H1 (cell line): ENCODE data around the gene PRR27. TPM values are rescaled to one million over a fixed set of nuclear protein-coding genes. Genes with fewer than 3 reads are reported as not detected.

Source experiments
- EZH2 ChIP-seq: fragments of 200-600 bp; sonication (generic); IDR thresholded peaks from 2 replicates; pipeline ENCODE4 v1.7.1; 2012; ENCODE audit warnings: low read depth, mild to moderate bottlenecking, moderate library complexity, low read length, inconsistent platforms; ENCODE audit not compliant: severe bottlenecking
- HDAC6 ChIP-seq: IDR thresholded peaks from one replicate; pipeline ENCODE4 v1.7.1; 2012; ENCODE audit warnings: low read depth, mild to moderate bottlenecking, inconsistent platforms, low read length, moderate library complexity
- RAD21 ChIP-seq, 2 experiments: IDR thresholded peaks in 1 of 2; conservative IDR thresholded peaks in 1 of 2; 2 replicates each; pipeline ENCODE4 v1.6.1; 2011; ENCODE audit warnings: low read depth in 2 of 2, low read length in 2 of 2, improper control_type of control experiment in 1 of 2, inconsistent platforms in 1 of 2, mild to moderate bottlenecking in 1 of 2, moderate library complexity in 1 of 2
- SIRT6 ChIP-seq: IDR thresholded peaks from one replicate; pipeline ENCODE4 v1.7.1; 2012; ENCODE audit warnings: low read length, inconsistent platforms
- polyA plus RNA-seq, 7 experiments: library from polyadenylated mRNA; depleted of rRNA in 3 of 7; stranded (reverse) in 5 of 7; unstranded in 2 of 7; fragments of >200 nt in 5 of 7; fragments of 200-250 nt in 2 of 7; gene quantifications; 1 replicate in 5 of 7; 2 replicates in 1 of 7; 4 replicates in 1 of 7; pipeline versions ENCODE4 v1.2.1 to v1.2.3, GENCODE V29; 2011 to 2013; ENCODE audit warnings: missing spikeins in 2 of 7, mixed read lengths in 2 of 7
- total RNA-seq: library from RNA; stranded (reverse); fragmentation: NEBNext Ultra II Directional; extraction: Animal tissue kit (Norgen Biotek cat#: 25700); gene quantifications from 2 replicates; pipeline ENCODE4 v1.2.1, GENCODE V29; 2021

The PRR27 gene
- total and polyA plus RNA-seq, 2 of the 8 experiments (the other 6 are each of a cell fraction or from before 2014, with no cell fraction given): not detected

DNA sequence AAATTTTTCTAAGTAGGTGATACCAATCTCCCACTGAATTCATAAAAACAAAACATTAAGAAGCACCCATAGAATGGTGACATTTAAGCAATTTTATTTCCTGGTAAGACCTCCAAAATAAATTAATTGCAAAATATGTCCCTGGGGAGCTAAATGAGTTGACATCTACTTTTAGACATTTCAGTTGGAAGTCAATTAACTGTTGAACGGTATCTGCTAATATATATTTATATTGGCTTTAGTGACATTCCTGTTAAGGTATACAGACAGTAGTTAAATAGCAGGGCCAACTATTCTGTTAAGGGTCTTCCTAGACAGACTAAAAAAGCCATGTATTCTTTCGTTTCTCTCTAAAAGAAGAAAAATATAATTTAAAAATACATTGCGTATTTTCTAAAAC, at the start of gene PRR27 (continued):
- TF ChIP-seq SIRT6 (no peak), RAD21 (IDR thresholded peaks at IDR 0.05 in 1 of 2, conservative IDR thresholded peaks at IDR 0.05 in 1 of 2; ENCODE audit: low read depth in 2 of 2, low read length in 2 of 2) (no peak), HDAC6 (no peak), EZH2 (no peak)
